NCI-H2081 treated with DMSO at 0.1 percent for 48 hours (cell line): ENCODE measurements around the gene C11orf65.
"Not testable (repeated sequence)": the region's sequence is repeated elsewhere in the genome, so short reads cannot be mapped to it uniquely, and the experiment has no call there.

Source experiments
- DNase-seq: peaks from one replicate; lab custom pipeline; 2025; lab: John Stamatoyannopoulos, UW

The C11orf65 gene

DNA sequence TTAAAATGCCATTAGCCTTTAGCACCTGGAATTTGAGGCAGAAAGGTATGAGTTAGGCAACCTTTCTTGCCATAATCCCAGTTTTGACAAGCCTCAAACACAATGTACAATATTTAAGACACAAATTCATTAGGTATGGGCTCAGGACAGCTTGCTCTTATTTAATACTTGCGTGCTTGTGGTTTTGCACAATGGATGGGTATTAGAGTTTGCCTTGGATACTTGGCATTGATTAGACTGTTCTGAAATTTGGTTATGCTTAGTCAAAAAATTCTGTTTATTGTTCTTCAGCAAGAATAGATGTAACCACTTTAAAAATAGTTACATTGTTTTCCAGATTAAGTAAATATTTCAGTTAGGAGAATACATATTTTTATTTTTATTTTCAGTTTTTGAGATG lies 5.4 kb upstream of the C11orf65 start:
- no peak for DNase-seq

DNA sequence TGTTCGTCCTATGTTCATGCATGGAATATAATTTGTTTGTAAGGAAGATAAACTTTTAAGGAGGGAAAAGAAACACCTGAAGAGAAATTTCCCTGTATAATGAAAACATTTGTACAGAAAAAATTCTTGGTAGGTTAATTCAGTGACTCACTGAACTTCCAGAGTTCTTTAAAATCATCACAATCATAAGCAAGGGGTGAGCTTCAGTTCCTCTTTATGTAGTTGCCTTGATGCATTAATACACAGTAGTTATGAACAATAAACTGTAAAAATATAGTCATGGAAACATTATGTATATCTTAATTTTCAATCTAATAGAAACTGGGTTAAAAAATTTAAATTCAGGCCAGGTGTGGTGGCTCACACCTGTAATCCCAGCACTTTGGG lies 1.1 kb upstream of the C11orf65 start:
- no peak for DNase-seq

- DNase-seq, result no peak
These were observed 924 bp downstream of the C11orf65 start for GRCh38 chr11:108466405-108466804.

DNA sequence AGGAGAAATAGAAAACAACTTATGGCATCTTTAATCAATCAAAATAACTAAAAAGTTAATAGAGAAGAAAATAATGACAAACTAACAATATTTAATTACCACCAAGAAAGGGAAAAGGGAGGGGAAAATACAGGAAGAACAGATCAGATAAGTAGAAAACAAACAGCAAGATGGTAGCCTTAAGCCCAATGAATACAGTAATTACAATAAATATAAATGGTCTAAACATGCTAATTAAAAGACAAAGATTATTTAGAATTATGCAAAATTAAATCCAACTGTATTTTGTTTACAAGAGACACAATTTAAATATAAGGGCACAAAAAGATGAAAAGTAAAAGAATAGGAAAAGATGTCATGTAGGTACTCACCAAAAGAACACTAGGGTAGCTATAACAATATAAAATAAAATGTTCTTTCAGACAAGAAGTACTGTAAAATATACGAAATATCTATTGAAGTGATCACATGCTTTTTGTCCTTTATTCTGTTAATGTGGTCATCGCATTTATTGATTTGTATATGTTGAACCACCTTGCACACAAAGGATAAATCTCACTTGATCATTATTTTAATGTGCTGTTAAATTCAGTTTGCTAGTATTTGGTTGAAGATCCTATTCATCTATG lies 14.0 kb downstream of the C11orf65 start:
- DNase-seq, result no peak

GRCh38 chr11:108441445-108441844 lies 25.9 kb downstream of the C11orf65 start:
- not testable (repeated sequence) for DNase-seq

DNA sequence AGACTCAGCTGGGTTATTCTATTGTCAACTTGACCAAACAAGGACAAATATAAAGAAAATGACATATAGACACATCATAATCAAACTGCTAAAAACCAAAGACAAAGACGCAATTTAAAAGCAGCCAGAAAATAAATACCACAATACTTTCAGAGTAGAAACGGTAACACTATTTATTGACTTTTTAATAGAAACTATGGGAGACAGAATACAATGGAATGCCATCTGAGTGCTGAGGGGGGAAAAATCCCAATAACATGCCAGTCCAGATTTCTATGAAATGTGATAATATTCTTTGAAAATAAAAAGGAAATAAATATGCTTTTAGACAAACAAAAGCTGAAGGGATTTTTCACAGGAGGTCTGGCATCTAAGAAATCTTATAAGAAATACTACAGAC lies 30.7 kb downstream of the C11orf65 start:
- DNase-seq, result no peak

GRCh38 chr11:108435066-108435465 lies 32.3 kb downstream of the C11orf65 start:
- DNase-seq, result no peak

- no peak for DNase-seq
These were observed 34.5 kb downstream of the C11orf65 start for GRCh38 chr11:108432783-108433182.

- DNase-seq, result no peak
These were observed 35.3 kb downstream of the C11orf65 start for GRCh38 chr11:108431997-108432396.

DNA sequence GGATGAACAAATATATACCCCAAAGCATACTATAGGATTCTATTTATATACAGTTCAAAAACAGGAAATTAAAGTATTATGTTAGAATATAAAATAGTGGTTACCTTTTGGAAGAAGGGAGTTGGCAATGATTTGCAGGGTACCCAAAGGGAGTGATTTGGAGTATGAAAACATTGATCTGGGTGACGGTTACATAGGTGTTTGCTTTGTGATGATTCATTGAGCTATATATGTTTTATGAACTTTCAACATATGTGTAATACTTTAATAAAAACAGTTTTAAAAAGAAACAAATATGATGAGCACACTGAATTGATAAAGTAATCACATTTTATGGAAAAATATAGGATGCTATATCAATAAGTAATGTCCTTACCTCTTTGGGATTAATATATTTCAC lies 36.0 kb downstream of the C11orf65 start:
- no peak for DNase-seq

- not testable (repeated sequence) for DNase-seq
These were observed 49.8 kb downstream of the C11orf65 start for GRCh38 chr11:108417551-108417950.

DNA sequence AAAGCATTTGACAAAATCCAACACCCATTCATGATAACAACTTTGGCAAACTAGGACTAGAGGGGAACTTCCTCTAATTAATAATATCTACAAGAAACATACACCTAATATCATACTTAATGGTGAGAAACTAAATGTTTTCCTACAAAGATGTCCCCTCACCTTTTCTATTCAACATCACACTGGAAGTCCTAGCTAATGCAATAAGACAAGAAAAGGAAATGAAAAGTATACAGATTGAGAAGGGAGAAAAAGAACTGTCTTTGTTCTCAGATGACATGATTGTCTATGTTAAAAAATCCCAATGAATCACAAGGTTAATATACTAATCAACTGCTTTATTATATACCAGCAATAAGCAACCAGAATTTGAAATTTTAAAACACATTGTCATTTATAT lies 52.4 kb downstream of the C11orf65 start:
- no peak for DNase-seq

- DNase-seq, result no peak
These were observed 61.6 kb downstream of the C11orf65 start for GRCh38 chr11:108405706-108406105.

GRCh38 chr11:108403052-108403451 lies 64.3 kb downstream of the C11orf65 start:
- no peak for DNase-seq

- DNase-seq, result no peak
These were observed 65.1 kb downstream of the C11orf65 start for GRCh38 chr11:108402241-108402640.

- DNase-seq, result no peak
These were observed 68.9 kb downstream of the C11orf65 start for GRCh38 chr11:108398439-108398838.

GRCh38 chr11:108396672-108397071 lies 70.7 kb downstream of the C11orf65 start:
- not testable (repeated sequence) for DNase-seq

DNA sequence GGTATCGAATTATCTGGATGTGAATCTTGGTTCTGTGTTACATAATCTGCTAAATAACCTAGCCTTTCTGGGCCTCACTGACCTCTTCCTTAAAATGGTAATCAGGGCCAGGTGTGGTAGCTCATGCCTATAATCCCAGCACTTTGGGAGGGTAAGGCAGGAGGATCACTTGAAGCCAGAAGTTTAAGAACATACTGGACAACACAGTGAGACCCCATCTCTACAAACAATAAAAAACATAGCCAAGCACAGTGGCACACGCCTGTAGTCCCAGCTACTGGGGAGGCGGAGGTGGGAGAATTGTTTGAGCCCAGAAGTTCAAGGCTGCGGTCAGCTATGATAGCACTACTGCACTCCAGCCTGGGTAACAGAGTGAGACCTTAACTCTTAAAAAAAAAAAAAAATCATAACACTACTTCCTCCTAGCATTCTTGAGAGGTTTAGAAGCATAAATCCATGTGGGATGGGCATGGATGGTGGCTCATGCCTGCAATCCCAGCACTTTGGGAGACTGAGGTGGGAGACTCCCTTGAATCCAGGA lies 72.5 kb downstream of the C11orf65 start:
- no peak for DNase-seq

DNA sequence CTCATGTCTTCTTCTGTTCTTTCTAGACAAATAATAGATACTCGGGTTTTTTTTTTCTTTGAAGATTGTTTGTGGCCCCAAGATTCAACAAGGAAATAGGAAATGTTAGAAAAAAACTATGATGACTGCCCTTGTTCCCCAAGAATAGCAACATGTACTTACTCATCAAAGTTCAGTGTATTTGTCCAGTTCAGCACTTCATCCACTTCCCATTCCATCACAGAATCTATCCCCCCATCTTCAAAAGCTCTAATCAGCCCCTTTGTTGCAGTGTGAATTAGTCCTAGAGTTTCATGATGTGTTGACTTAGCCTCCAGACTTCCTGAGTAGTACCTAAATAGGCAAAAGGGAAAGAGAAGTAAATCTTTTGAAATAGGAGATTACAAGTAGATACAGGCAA lies 74.3 kb downstream of the C11orf65 start:
- DNase-seq, result no peak

GRCh38 chr11:108392353-108392752 lies 75.0 kb downstream of the C11orf65 start:
- DNase-seq, result no peak

DNA sequence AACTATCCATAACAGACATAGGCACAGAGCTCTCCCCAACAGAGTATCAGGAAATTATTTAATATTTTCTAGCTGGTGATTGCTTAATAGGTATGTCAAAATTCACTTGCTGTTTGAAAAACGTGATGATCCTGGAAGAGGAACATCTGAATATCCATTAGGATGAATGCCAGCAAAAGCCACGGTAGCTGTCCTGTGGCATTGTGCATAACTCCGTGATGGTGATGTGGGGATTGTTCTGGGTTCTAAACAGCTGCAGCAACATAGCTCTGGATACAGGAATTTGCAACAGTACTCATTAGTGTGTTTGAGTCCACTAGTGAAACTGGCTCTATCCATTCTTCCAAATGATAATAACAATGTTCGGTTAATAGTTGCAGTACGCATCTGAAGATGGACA lies 78.8 kb downstream of the C11orf65 start:
- no peak for DNase-seq

GRCh38 chr11:108373505-108373904 lies 93.8 kb downstream of the C11orf65 start:
- not testable (repeated sequence) for DNase-seq

- DNase-seq, result no peak
These were observed 96.3 kb downstream of the C11orf65 start for GRCh38 chr11:108370990-108371389.

DNA sequence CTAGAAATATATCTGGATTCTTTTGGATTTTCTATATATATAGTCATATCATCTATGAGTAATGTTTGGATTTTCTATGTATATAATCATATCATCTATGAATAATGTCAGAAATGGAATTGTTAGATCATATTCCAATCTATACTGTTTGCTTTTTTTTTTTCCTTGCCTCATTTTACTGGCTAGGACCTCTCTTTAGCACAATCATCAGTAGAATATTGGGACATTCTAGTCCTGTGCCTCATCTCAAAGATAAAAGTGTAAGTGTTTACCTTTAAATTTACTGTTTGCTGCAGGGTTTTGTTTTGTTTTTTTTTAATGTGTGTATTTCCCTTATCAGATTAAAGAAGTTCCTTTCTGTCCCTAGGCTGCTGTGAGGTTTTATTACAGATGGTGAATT lies 97.0 kb downstream of the C11orf65 start:
- DNase-seq, result no peak
